Liver (tissue), 3 donors: ENCODE measurements around the gene RFTN2.
"Not testable (repeated sequence)": the region's sequence is repeated elsewhere in the genome, so short reads cannot be mapped to it uniquely, and the experiment has no call there.

Source experiments
- ATF3 ChIP-seq: IDR thresholded peaks from 2 replicates; pipeline ENCODE4 v1.6.1; 2016; ENCODE audit warnings: antibody characterized with exemption
- CTCF ChIP-seq: fragments of 150-350 bp; IDR thresholded peaks from 2 replicates; pipeline ENCODE4 v1.5.1; 2017; ENCODE audit warnings: improper control_type of control experiment, low read depth, low read length; ENCODE audit not compliant: missing input control
- HNF4A ChIP-seq, 2 donors: conservative IDR thresholded peaks; 2 replicates each; pipeline ENCODE4 v1.6.1; 2016; ENCODE audit warnings: antibody characterized with exemption in 2 of 2, mild to moderate bottlenecking in 2 of 2
- JUND ChIP-seq, 2 donors: IDR thresholded peaks; 2 replicates each; pipeline ENCODE4 v1.6.1; 2016; ENCODE audit warnings: antibody characterized with exemption in 2 of 2
- RAD21 ChIP-seq, 2 donors: IDR thresholded peaks; 2 replicates each; pipeline ENCODE4 v1.6.1; 2016; ENCODE audit warnings: antibody characterized with exemption in 2 of 2, mild to moderate bottlenecking in 2 of 2
- REST ChIP-seq: IDR thresholded peaks from 2 replicates; pipeline ENCODE4 v1.6.1; 2016; ENCODE audit warnings: antibody characterized with exemption, mild to moderate bottlenecking
- TAF1 ChIP-seq: conservative IDR thresholded peaks from 2 replicates; pipeline ENCODE4 v1.6.1; 2016; ENCODE audit warnings: antibody characterized with exemption, mild to moderate bottlenecking
- ZBTB33 ChIP-seq: IDR thresholded peaks from 2 replicates; pipeline ENCODE4 v1.6.1; 2016; ENCODE audit warnings: antibody characterized with exemption
- donor health status: healthy.
- donor health status: healthy.

GRCh38 chr2:197640571-197641122 is 34.7 kb downstream of the RFTN2 start:
- not testable (repeated sequence) for TF ChIP-seq CTCF; REST; ATF3; JUND (IDR thresholded peaks at IDR 0.05); RAD21 (IDR thresholded peaks at IDR 0.05); ZBTB33; TAF1; HNF4A (conservative IDR thresholded peaks at IDR 0.05)
